ENCODE data around the gene SKAP2. TPM values are rescaled to one million over a fixed set of nuclear protein-coding genes. Genes with fewer than 3 reads are reported as not detected.

The SKAP2 gene
- total RNA-seq, 2 experiments from 2014 or later: 12.8 to 15.1 TPM

- no peak overlapping the region for H3K4me3 Mint-ChIP-seq
- no peak overlapping the region for H3K27ac Mint-ChIP-seq
- CTCF ChIA-PET: interaction anchor here (1.0 kb wide), 1 partner anchor 289 kb away, joined by 3 read pairs; no protein-coding TSS in a partner anchor
- H3K36me3 Mint-ChIP-seq (ENCODE audit: low read depth): no peaks in the 10 kb centered on the region
- H3K27me3 Mint-ChIP-seq: peaks cover 51% of the 10 kb centered on the region
- no peaks in the 10 kb centered on the region for H3K9me3 Mint-ChIP-seq
- DNase-seq: no peak
- no peaks in the 10 kb centered on the region for H3K4me1 Mint-ChIP-seq
- POLR2A ChIA-PET: no interaction called here
These were observed 205.9 kb downstream of the SKAP2 start for GRCh38 chr7:26658389-26659084.

GRCh38 chr7:26657686-26658388, 206.6 kb downstream of the SKAP2 start:
- Mint-ChIP-seq H3K4me1 (no peaks in the 10 kb centered on the region), H3K36me3 (ENCODE audit: low read depth) (no peaks in the 10 kb centered on the region), H3K27ac (no peak overlapping the region), H3K4me3 (no peak overlapping the region), H3K27me3 (peaks cover 49% of the 10 kb centered on the region), H3K9me3 (no peaks in the 10 kb centered on the region)
- no peak for DNase-seq
- ChIA-PET CTCF (interaction anchor here (1.2 kb wide), 1 partner anchor 280 kb away, joined by 3 read pairs; no protein-coding TSS in a partner anchor), POLR2A (no interaction called here)

GRCh38 chr7:26657206-26657641, 207.2 kb downstream of the SKAP2 start:
- DNase-seq: no peak
- ChIA-PET CTCF (interaction anchor here (1.1 to 1.6 kb wide), 3 partner anchors 10 to 287 kb away, joined by 3 to 4 read pairs (median 3); no protein-coding TSS in a partner anchor), POLR2A (no interaction called here)
- Mint-ChIP-seq H3K36me3 (ENCODE audit: low read depth) (no peaks in the 10 kb centered on the region), H3K27ac (no peak overlapping the region), H3K4me1 (no peaks in the 10 kb centered on the region), H3K27me3 (peaks cover 42% of the 10 kb centered on the region), H3K9me3 (no peaks in the 10 kb centered on the region), H3K4me3 (no peak overlapping the region)

- Mint-ChIP-seq H3K36me3 (ENCODE audit: low read depth) (no peaks in the 10 kb centered on the region), H3K27me3 (peaks cover 40% of the 10 kb centered on the region), H3K9me3 (no peaks in the 10 kb centered on the region), H3K27ac (no peak overlapping the region), H3K4me1 (no peaks in the 10 kb centered on the region), H3K4me3 (no peak overlapping the region)
- ChIA-PET POLR2A (no interaction called here), CTCF (interaction anchor here (1.1 to 1.6 kb wide), 3 partner anchors 11 to 287 kb away, joined by 3 to 4 read pairs (median 3); no protein-coding TSS in a partner anchor)
- no peak for DNase-seq
These were observed 207.7 kb downstream of the SKAP2 start for GRCh38 chr7:26656735-26657134.

- Mint-ChIP-seq H3K9me3 (no peaks in the 10 kb centered on the region), H3K4me3 (no peak overlapping the region)
These were observed 208.6 kb downstream of the SKAP2 start for GRCh38 chr7:26655781-26656180.

GRCh38 chr7:26653430-26654399, 210.7 kb downstream of the SKAP2 start:
- H3K4me3 Mint-ChIP-seq: no peak overlapping the region
- H3K27me3 Mint-ChIP-seq: peaks cover 41% of the 10 kb centered on the region
- ChIA-PET POLR2A (no interaction called here), CTCF (no interaction called here)
- H3K4me1 Mint-ChIP-seq: no peaks in the 10 kb centered on the region
- no peak for DNase-seq
- H3K9me3 Mint-ChIP-seq: no peaks in the 10 kb centered on the region
- H3K36me3 Mint-ChIP-seq (ENCODE audit: low read depth): no peaks in the 10 kb centered on the region
- no peak overlapping the region for H3K27ac Mint-ChIP-seq

More at GRCh38 chr7:26655781-26656180, 208.6 kb downstream of the SKAP2 start:
- Mint-ChIP-seq H3K36me3 (ENCODE audit: low read depth) (no peaks in the 10 kb centered on the region), H3K4me1 (no peaks in the 10 kb centered on the region), H3K27me3 (peaks cover 38% of the 10 kb centered on the region), H3K27ac (no peak overlapping the region)
- CTCF ChIA-PET: interaction anchor here (1.6 kb wide), 1 partner anchor 12 kb away, joined by 4 read pairs; no protein-coding TSS in a partner anchor
- POLR2A ChIA-PET: no interaction called here
- no peak for DNase-seq

- no peak overlapping the region for H3K27ac Mint-ChIP-seq
- H3K36me3 Mint-ChIP-seq (ENCODE audit: low read depth): no peaks in the 10 kb centered on the region
- H3K4me1 Mint-ChIP-seq: no peaks in the 10 kb centered on the region
- no peak overlapping the region for H3K4me3 Mint-ChIP-seq
- CTCF ChIA-PET: no interaction called here
- POLR2A ChIA-PET: no interaction called here
- DNase-seq: no peak
- H3K9me3 Mint-ChIP-seq: no peaks in the 10 kb centered on the region
- peaks cover 34% of the 10 kb centered on the region for H3K27me3 Mint-ChIP-seq
These were observed 211.8 kb downstream of the SKAP2 start for GRCh38 chr7:26652401-26653100.

GRCh38 chr7:26650103-26650502, 214.3 kb downstream of the SKAP2 start:
- Mint-ChIP-seq H3K9me3 (no peaks in the 10 kb centered on the region), H3K27me3 (peaks cover 28% of the 10 kb centered on the region), H3K4me3 (no peak overlapping the region), H3K27ac (no peak overlapping the region), H3K4me1 (no peaks in the 10 kb centered on the region), H3K36me3 (ENCODE audit: low read depth) (no peaks in the 10 kb centered on the region)
- no peak for DNase-seq
- ChIA-PET CTCF (no interaction called here), POLR2A (no interaction called here)

- Mint-ChIP-seq H3K9me3 (no peaks in the 10 kb centered on the region), H3K27ac (no peak overlapping the region), H3K36me3 (ENCODE audit: low read depth) (no peaks in the 10 kb centered on the region), H3K4me1 (no peaks in the 10 kb centered on the region), H3K27me3 (peaks cover 23% of the 10 kb centered on the region), H3K4me3 (no peak overlapping the region)
- ChIA-PET POLR2A (no interaction called here), CTCF (no interaction called here)
- DNase-seq: no peak
These were observed 215.0 kb downstream of the SKAP2 start for GRCh38 chr7:26649388-26649787.

GRCh38 chr7:26648554-26648953, 215.8 kb downstream of the SKAP2 start:
- ChIA-PET POLR2A (no interaction called here), CTCF (no interaction called here)
- Mint-ChIP-seq H3K27ac (no peak overlapping the region), H3K4me1 (no peaks in the 10 kb centered on the region), H3K27me3 (peaks cover 18% of the 10 kb centered on the region), H3K4me3 (no peak overlapping the region), H3K36me3 (ENCODE audit: low read depth) (no peaks in the 10 kb centered on the region), H3K9me3 (no peaks in the 10 kb centered on the region)
- no peak for DNase-seq

GRCh38 chr7:26646336-26647048, 217.9 kb downstream of the SKAP2 start:
- CTCF ChIA-PET: no interaction called here
- POLR2A ChIA-PET: no interaction called here
- no peaks in the 10 kb centered on the region for H3K36me3 Mint-ChIP-seq (ENCODE audit: low read depth)
- no peaks in the 10 kb centered on the region for H3K9me3 Mint-ChIP-seq
- no peak overlapping the region for H3K4me3 Mint-ChIP-seq
- DNase-seq: no peak
- H3K27ac Mint-ChIP-seq: no peak overlapping the region
- H3K4me1 Mint-ChIP-seq: no peaks in the 10 kb centered on the region
- H3K27me3 Mint-ChIP-seq: peaks cover 15% of the 10 kb centered on the region

- peaks cover 13% of the 10 kb centered on the region for H3K27me3 Mint-ChIP-seq
- no peak overlapping the region for H3K4me3 Mint-ChIP-seq
- H3K9me3 Mint-ChIP-seq: no peaks in the 10 kb centered on the region
- POLR2A ChIA-PET: no interaction called here
- CTCF ChIA-PET: no interaction called here
- H3K36me3 Mint-ChIP-seq (ENCODE audit: low read depth): no peaks in the 10 kb centered on the region
- DNase-seq: no peak
- no peak overlapping the region for H3K27ac Mint-ChIP-seq
- H3K4me1 Mint-ChIP-seq: no peaks in the 10 kb centered on the region
These were observed 219.3 kb downstream of the SKAP2 start for GRCh38 chr7:26645121-26645520.

Data from activated CD4-positive, alpha-beta memory T cell treated with anti-CD3 and anti-CD28 coated beads, Interleukin-2, amount 10 ng/mL, durations not matched to agents 7 days and 5 days (primary cell).